NCI-H1092 (cell line): ENCODE results near the gene FCHO2.

Experiments
- DNase-seq: peaks from one replicate; lab custom pipeline; 2025; lab: John Stamatoyannopoulos, UW

Gene FCHO2

GRCh38 chr5:73114044-73114688, 158.3 kb downstream of the FCHO2 start:
- DNase-seq = no peak

- no peak for DNase-seq
Observed at GRCh38 chr5:73115399-73116051, 159.7 kb downstream of the FCHO2 start.

- no peak for DNase-seq
Observed at GRCh38 chr5:73116506-73116905, 160.7 kb downstream of the FCHO2 start.

GRCh38 chr5:73117088-73117740, 161.4 kb downstream of the FCHO2 start:
- DNase-seq = no peak

DNA sequence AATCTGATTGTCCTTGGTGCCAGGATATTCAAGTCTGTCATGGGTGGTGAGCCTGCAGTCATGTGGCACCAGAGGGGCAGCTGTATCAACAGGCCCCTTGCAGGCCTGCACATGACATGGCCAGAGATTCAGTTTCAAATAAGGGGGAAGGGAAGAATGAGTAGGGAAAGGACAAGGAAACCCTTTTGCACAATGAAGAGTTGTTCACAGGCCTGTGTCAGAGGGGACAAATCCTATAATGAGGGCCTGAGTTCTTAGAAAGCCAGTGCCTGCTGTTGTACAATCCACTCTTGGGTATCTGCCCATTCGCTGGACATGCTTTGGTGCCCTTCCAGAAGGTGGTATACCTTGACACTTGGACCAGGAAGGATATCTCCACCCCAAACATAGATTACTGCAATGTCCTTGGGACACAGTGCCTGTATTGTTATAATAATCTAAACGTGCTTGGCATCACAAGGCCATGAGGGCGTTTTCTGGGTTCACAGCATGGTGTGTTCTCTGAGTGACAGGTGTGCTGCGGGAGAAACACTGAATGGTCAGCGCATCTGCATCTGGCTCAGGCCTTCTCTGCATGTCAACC, 162.6 kb downstream of the FCHO2 start:
- DNase-seq = no peak

- no peak for DNase-seq
Observed at GRCh38 chr5:73119451-73120157, 163.8 kb downstream of the FCHO2 start.

DNA sequence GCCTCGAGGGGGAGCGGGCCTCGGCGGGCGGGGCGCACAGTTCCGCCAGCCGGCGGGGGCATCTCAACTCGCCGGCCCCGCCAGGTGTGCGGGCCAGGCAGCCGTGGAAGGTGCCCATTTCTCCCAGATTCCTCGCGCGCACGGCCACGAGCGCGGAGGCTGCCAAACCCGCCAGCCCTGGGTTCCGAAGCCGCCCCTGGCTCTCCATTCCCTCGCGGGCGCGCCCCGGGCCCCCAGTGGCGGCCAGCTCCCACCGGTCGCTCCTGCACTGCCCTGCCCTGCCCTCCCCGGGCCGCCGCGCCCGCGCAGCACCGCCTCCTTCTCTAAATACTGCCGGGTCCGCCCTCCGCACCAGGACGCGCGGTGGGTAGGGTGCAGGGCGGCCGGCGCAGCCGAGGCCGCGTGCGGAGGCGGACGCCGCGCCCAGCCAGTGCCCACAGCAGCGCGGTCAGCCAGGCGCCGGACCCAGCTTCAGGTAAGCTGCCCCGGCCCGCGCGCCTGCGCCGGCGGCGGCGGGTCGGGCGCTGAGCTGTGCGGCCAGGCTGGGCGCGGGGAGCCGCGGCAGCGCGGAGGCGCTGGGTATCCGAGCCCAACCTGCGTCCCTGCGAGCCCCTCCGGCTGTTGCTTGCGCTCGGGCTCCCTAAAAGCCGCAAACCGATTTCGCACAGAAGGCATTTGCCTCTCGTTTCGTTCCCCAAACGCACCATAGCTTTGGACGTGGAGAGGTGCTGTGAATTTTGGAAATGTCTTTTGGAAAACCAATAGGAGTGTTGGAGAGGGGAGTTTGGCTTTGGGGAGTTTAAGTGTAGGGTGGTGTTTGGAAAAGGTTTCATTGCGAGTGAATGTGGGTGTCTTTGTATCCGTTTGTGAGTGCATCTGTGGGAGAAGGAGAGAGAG, 164.6 kb downstream of the FCHO2 start, which contains the start of gene TMEM171:
Gene TMEM171, plus strand, starts transcription at position 354 of the 897 bp plus-strand sequence. CDS start 2,799 bp downstream, outside the sequence.
- DNase-seq = no peak

DNA sequence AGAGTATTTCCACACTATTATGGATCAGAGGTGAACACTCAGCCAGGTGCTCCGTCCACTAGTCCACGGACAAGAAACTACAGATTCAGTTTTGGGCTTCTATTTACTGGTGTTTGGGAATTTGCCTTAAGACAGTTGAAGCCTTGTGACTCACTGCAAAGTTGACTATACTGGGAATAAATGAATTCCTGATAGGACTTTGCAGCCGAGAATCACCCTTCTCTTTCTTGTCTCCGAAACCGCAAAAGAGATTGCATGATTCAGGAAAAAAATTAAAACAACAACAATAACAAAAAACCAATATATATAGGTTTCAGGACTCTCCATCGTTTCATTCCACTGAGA, 165.2 kb downstream of the FCHO2 start:
- no peak for DNase-seq

GRCh38 chr5:73122875-73123810, 167.3 kb downstream of the FCHO2 start:
- DNase-seq = no peak

DNA sequence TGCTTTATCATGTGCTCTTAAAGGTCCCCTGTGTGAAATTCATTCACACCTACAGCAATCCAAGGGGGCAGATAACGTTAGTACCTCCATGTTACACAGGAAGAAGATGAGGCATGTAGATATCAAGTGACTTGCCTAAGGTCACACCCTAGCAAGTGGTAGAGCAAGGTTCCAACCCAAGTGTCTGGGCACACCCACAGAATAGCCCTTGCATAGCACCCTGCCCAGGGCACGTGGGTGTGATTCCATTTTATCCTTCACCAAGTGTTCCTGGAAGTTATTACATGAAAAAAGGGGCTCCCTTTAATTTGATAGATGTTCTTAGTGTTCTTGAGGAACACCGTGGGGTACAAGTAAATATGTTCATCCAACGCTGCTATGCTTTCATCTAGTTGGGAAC, 169.4 kb downstream of the FCHO2 start:
- DNase-seq = no peak

GRCh38 chr5:73126381-73126780, 170.5 kb downstream of the FCHO2 start:
- DNase-seq = no peak

DNA sequence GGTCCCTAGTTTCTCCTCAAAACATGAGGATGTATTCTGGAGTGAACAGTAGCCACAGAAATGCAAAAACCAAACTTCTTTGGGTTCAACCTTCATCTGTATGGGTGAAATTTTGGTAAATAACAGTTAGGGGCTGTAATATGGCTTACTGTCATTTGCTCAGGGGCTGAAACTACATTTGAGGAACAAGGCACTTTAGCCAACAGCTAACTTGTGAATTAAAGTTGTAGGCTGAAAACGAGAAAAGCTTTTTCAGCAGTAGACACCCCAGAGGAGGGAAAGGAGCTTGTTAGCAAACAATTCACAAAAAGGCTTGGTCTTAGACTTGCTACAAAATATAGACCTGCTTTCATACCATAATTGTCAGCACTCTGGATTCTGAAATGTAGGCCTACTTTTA, 171.1 kb downstream of the FCHO2 start:
- no peak for DNase-seq

- DNase-seq = no peak
Observed at GRCh38 chr5:73129143-73129542, 173.3 kb downstream of the FCHO2 start.

DNA sequence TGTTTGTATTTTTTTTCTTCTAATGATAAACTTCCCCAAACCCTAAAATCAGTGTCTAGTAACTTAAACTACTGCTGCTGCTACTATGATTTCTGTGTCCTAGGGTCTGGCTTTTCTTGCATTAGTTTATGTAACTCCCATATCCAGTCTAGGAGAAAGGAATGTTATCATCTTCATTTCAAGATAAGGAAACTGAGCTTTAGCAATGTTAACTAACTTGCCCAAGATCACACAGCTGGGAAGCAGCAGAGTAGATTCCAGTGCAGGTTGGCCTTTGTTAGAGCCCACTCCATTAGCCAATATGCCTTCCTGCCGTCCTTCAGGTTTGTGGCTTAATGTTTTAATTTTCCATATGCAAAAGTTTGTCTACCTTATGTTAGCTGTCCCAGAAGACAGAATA, 175.0 kb downstream of the FCHO2 start:
- no peak for DNase-seq

DNA sequence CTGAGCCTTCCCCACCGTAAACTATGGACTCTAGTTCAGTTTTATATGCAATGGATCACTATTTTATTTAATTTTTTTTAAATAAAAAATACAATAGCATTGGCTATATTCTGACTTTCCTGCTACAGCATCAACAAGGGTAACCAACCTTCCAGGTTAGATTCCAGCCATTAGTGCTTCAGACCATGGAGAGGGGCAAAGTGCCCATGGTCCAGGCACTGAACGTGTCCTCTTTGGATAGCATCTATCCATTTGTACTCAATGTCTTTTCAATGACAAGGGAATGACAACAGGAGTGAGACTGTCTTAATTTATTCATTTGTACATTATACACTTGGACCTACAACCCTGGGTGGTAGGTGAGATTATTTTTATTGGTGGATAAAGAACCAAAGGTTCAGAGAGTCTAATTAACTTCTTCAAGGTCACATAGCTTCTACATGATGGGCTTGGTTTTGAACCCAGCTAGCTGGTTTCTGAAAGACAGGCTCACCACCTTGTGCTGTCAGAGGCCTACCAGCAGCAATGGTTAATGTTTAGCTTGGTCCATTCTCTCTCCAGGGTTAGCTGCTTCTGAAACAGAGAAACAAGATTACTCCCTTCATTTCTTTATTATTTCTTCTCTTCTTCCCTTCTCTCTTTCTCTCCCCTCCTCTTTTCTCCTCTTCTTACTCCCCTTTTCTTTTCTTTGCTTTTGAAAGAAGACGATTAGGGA, 176.0 kb downstream of the FCHO2 start:
- no peak for DNase-seq

GRCh38 chr5:73132759-73133158, 176.9 kb downstream of the FCHO2 start:
- no peak for DNase-seq

DNA sequence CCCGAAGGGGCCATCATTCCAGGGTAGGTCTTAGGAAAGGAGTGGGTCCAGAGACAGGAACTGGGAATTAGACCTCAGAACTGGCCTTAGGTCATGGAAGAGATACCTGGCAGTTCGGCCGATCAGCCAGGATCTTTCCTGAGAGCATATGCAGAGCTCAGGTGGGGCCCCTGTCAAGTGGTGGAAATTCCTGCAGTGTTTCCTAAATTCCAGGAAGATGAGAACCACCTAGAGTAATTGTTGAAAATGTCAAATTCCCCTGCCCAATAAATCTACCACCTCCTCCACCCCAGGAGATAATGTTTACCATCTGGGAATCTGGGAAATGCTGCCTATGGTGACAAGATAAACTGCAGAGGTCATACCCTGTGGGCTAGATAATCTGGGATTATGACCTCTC, 179.2 kb downstream of the FCHO2 start:
- DNase-seq = no peak

GRCh38 chr5:73135429-73136054, 179.7 kb downstream of the FCHO2 start:
- DNase-seq = no peak

DNA sequence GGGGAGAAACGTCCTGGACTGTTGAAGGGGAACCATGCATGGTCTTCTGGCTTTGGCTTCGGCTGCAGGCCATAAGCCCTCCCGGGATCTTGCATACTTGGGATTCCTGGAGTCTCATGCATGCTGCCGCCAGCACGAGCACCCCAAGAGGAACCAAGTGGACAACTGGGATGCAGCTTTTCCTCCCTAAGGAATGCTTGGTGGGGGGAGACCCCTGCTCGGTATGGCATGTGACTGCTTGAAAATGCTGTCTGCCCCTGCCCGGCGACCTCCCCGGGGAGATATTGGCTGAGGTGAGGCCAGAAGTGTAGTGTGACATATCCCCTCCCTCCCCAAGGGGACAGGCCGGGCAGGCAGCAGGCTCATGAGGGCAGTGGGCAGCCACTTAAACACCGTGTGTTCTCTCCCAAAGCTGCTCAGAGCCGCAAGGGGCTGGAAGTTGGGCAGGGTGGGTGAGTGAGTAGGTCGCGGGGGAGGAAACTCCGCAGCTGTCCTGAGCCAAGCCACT, 180.3 kb downstream of the FCHO2 start:
- DNase-seq = no peak
